ENCODE measurements around the gene MACC1. TPM values are rescaled to one million over a fixed set of nuclear protein-coding genes. Genes with fewer than 3 reads are reported as not detected.

The MACC1 gene
- total and polyA plus RNA-seq, 9 of the 15 experiments (the other 6 are each of a cell fraction or from before 2014, with no cell fraction given): 5.9 to 30.2 (median 10.4) TPM

DNA sequence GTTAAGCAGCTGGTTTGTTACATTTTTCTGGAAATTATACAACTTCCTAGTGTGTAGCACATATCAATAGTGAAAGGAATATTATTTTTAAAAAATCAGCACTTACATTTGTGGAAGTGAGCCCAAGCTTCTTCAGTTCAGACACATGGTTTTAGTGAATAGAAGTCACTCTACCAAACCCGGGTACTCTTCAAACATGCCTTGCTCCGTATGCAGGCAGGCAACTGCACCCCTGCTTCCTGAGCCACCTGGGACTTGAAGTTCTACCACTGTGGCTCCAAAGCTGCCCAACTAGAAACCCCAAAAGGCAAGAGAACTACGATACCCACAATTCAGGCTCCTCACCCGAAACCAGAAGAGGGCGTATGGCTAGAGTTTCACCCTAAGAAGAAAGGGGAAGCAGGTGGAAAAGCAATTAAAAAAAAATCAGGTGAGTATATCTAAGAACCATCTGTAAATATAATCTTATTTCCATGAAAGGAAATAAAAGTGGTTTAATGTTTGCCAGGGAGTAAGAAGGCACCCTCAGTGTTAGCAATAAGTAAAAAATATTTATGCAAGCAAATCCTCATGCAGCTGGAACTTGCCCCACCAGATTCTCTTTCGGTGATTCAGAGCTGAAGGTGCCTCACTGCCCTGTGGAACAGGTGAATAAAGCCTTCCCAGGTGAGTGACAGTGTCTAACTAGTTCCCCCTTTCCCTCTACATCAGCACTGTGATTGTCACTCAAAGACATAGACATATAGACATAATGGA lies at the start of gene MACC1 (continued):
- TF ChIP-seq, protein P1, sequence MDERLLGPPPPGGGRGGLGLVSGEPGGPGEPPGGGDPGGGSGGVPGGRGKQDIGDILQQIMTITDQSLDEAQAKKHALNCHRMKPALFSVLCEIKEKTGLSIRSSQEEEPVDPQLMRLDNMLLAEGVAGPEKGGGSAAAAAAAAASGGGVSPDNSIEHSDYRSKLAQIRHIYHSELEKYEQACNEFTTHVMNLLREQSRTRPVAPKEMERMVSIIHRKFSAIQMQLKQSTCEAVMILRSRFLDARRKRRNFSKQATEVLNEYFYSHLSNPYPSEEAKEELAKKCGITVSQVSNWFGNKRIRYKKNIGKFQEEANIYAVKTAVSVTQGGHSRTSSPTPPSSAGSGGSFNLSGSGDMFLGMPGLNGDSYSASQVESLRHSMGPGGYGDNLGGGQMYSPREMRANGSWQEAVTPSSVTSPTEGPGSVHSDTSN (CRISPR knock-in tag; IDR thresholded peaks at IDR 0.05; ENCODE audit: low read depth): no peak
- TF ChIP-seq, protein P1 (tag; conservative IDR thresholded peaks at IDR 0.05; ENCODE audit: low read depth): no peak
- TF ChIP-seq ZNF280B (CRISPR knock-in tag; IDR thresholded peaks at IDR 0.05) (no peak), E2F5 (CRISPR knock-in tag; IDR thresholded peaks at IDR 0.05) (no peak), ZNF311 (CRISPR knock-in tag; IDR thresholded peaks at IDR 0.05) (no peak), FOXA1 (IDR thresholded peaks at IDR 0.05; ENCODE audit: borderline replicate concordance) (no peak), KAT7 (CRISPR knock-in tag; IDR thresholded peaks at IDR 0.05; ENCODE audit: borderline replicate concordance) (no peak; the same call in 1 of the 2 replicates), CBX1 (IDR thresholded peaks at IDR 0.05; ENCODE audit: low read depth) (no peak), ATF3 (IDR thresholded peaks at IDR 0.05) (no peak), ATF3 (CRISPR knock-in tag; conservative IDR thresholded peaks at IDR 0.05) (no peak), MXI1 (IDR thresholded peaks at IDR 0.05; ENCODE audit: low read depth, low read length) (no peak), TFAM (CRISPR knock-in tag; conservative IDR thresholded peaks at IDR 0.05) (no peak), IRF9 (tag; IDR thresholded peaks at IDR 0.05) (no peak), MAFG (tag; conservative IDR thresholded peaks at IDR 0.05) (no peak), TAL1 (IDR thresholded peaks at IDR 0.05) (no peak), C11orf30 (IDR thresholded peaks at IDR 0.05; ENCODE audit: low read depth) (no peak)
- TF ChIP-seq, protein P2, sequence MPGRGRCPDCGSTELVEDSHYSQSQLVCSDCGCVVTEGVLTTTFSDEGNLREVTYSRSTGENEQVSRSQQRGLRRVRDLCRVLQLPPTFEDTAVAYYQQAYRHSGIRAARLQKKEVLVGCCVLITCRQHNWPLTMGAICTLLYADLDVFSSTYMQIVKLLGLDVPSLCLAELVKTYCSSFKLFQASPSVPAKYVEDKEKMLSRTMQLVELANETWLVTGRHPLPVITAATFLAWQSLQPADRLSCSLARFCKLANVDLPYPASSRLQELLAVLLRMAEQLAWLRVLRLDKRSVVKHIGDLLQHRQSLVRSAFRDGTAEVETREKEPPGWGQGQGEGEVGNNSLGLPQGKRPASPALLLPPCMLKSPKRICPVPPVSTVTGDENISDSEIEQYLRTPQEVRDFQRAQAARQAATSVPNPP (IDR thresholded peaks at IDR 0.05; ENCODE audit: borderline replicate concordance, insufficient read depth, insufficient read length): no peak
- TF ChIP-seq, protein P3, sequence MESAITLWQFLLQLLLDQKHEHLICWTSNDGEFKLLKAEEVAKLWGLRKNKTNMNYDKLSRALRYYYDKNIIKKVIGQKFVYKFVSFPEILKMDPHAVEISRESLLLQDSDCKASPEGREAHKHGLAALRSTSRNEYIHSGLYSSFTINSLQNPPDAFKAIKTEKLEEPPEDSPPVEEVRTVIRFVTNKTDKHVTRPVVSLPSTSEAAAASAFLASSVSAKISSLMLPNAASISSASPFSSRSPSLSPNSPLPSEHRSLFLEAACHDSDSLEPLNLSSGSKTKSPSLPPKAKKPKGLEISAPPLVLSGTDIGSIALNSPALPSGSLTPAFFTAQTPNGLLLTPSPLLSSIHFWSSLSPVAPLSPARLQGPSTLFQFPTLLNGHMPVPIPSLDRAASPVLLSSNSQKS (CRISPR knock-in tag; IDR thresholded peaks at IDR 0.05): no peak
